ENCODE data around the gene TMEM184A. TPM values are rescaled to one million over a fixed set of nuclear protein-coding genes. Genes with fewer than 3 reads are reported as not detected.

Gene TMEM184A
- total and polyA plus RNA-seq, 2 of the 13 experiments (the other 11 are each of a cell fraction or from before 2014, with no cell fraction given): 9.5 to 20.4 TPM

DNA sequence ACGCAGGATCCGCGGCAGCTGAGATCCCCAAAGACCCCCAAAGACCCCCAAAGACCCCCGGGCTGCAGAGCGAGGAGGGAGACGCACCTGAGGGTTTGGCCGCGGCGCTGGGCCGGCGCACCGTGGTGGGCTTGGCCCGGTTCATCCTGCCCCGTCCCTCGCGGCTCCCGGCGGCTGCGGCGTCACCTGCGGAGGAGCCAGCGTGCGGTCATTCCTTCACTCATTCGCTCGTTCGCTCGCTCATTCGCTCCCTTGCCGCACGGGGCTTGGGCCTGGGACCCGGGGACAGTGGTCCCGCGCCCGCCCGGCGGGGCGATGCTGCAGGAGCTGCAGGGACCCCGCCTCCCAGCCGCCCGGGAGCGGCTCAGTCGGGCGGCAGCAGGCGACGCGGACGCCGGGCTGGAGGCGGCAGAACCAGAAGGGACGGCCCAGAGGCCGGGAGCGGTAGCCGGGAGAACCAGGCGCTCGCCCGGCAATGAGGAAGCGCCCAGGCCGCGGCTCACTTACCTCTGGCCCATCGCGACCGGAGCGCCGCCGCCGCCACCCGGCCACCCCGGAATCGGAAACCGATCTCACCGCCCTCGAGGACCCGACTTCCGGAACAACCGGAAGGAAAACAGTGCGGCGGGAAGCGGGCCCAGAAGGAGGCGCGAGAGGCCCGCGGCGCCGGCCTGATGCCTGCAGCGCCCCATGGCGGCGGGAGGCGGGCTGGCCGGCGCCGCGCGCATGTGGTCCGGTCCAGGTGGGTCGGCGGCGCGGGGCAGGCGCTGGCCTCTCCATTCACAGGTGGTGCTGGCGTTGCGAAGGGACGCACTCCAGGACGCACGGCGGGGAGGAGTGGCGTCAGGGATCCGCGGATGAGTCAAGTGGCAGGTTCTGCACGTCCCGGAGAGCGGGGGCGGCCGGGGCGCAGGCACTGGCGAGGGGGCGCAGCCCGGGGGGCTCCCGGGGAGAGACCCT lies 51.9 kb downstream of the TMEM184A start, which contains the start of gene INTS1 (continued):
- TF ChIP-seq, protein P1, sequence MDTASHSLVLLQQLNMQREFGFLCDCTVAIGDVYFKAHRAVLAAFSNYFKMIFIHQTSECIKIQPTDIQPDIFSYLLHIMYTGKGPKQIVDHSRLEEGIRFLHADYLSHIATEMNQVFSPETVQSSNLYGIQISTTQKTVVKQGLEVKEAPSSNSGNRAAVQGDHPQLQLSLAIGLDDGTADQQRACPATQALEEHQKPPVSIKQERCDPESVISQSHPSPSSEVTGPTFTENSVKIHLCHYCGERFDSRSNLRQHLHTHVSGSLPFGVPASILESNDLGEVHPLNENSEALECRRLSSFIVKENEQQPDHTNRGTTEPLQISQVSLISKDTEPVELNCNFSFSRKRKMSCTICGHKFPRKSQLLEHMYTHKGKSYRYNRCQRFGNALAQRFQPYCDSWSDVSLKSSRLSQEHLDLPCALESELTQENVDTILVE (CRISPR knock-in tag; IDR thresholded peaks at IDR 0.05): peak; percentile 96
- TF ChIP-seq HNRNPH1 (optimal IDR thresholded peaks at IDR 0.05; ENCODE audit: low read depth, low read length): no peak
- TF ChIP-seq ZNF124 (CRISPR knock-in tag; IDR thresholded peaks at IDR 0.05): 0 out of 2 replicates have a peak, but pooled peaks have one; percentile 69
- TF ChIP-seq ZFP41 (CRISPR knock-in tag; IDR thresholded peaks at IDR 0.05; ENCODE audit: borderline replicate concordance): no peak
- TF ChIP-seq NFKB2 (CRISPR knock-in tag; IDR thresholded peaks at IDR 0.05; ENCODE audit: borderline replicate concordance): peak; percentile 41; the same call in 1 of the 2 replicates
- TF ChIP-seq, protein P2, sequence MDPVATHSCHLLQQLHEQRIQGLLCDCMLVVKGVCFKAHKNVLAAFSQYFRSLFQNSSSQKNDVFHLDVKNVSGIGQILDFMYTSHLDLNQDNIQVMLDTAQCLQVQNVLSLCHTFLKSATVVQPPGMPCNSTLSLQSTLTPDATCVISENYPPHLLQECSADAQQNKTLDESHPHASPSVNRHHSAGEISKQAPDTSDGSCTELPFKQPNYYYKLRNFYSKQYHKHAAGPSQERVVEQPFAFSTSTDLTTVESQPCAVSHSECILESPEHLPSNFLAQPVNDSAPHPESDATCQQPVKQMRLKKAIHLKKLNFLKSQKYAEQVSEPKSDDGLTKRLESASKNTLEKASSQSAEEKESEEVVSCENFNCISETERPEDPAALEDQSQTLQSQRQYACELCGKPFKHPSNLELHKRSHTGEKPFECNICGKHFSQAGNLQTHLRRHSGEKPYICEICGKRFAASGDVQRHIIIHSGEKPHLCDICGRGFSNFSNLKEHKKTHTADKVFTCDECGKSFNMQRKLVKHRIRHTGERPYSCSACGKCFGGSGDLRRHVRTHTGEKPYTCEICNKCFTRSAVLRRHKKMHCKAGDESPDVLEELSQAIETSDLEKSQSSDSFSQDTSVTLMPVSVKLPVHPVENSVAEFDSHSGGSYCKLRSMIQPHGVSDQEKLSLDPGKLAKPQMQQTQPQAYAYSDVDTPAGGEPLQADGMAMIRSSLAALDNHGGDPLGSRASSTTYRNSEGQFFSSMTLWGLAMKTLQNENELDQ (CRISPR knock-in tag; IDR thresholded peaks at IDR 0.05; ENCODE audit: borderline replicate concordance): no peak
- TF ChIP-seq ZZZ3 (CRISPR knock-in tag; IDR thresholded peaks at IDR 0.05; ENCODE audit: borderline replicate concordance): no peak; the same call in 1 of the 2 replicates
- peak; percentile 28 for TF ChIP-seq RBM39 (IDR thresholded peaks at IDR 0.05; ENCODE audit: low read depth, low read length, poor library complexity, severe bottlenecking)
- peak; percentile 74 for TF ChIP-seq HDAC1 (CRISPR knock-in tag; IDR thresholded peaks at IDR 0.05)
- TF ChIP-seq, protein P3, sequence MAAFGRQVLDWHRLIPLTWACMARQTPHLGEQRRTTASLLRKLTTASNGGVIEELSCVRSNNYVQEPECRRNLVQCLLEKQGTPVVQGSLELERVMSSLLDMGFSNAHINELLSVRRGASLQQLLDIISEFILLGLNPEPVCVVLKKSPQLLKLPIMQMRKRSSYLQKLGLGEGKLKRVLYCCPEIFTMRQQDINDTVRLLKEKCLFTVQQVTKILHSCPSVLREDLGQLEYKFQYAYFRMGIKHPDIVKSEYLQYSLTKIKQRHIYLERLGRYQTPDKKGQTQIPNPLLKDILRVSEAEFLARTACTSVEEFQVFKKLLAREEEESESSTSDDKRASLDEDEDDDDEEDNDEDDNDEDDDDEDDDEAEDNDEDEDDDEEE (CRISPR knock-in tag; IDR thresholded peaks at IDR 0.05): peak; percentile 29; the same call in 1 of the 2 replicates
- no peak for TF ChIP-seq MBNL3 (CRISPR knock-in tag; conservative IDR thresholded peaks at IDR 0.05)
- TF ChIP-seq, protein P4, sequence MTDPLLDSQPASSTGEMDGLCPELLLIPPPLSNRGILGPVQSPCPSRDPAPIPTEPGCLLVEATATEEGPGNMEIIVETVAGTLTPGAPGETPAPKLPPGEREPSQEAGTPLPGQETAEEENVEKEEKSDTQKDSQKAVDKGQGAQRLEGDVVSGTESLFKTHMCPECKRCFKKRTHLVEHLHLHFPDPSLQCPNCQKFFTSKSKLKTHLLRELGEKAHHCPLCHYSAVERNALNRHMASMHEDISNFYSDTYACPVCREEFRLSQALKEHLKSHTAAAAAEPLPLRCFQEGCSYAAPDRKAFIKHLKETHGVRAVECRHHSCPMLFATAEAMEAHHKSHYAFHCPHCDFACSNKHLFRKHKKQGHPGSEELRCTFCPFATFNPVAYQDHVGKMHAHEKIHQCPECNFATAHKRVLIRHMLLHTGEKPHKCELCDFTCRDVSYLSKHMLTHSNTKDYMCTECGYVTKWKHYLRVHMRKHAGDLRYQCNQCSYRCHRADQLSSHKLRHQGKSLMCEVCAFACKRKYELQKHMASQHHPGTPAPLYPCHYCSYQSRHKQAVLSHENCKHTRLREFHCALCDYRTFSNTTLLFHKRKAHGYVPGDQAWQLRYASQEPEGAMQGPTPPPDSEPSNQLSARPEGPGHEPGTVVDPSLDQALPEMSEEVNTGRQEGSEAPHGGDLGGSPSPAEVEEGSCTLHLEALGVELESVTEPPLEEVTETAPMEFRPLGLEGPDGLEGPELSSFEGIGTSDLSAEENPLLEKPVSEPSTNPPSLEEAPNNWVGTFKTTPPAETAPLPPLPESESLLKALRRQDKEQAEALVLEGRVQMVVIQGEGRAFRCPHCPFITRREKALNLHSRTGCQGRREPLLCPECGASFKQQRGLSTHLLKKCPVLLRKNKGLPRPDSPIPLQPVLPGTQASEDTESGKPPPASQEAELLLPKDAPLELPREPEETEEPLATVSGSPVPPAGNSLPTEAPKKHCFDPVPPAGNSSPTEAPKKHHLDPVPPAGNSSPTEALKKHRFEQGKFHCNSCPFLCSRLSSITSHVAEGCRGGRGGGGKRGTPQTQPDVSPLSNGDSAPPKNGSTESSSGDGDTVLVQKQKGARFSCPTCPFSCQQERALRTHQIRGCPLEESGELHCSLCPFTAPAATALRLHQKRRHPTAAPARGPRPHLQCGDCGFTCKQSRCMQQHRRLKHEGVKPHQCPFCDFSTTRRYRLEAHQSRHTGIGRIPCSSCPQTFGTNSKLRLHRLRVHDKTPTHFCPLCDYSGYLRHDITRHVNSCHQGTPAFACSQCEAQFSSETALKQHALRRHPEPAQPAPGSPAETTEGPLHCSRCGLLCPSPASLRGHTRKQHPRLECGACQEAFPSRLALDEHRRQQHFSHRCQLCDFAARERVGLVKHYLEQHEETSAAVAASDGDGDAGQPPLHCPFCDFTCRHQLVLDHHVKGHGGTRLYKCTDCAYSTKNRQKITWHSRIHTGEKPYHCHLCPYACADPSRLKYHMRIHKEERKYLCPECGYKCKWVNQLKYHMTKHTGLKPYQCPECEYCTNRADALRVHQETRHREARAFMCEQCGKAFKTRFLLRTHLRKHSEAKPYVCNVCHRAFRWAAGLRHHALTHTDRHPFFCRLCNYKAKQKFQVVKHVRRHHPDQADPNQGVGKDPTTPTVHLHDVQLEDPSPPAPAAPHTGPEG (CRISPR knock-in tag; IDR thresholded peaks at IDR 0.05): peak; percentile 25; the same call in 1 of the 2 replicates
- TF ChIP-seq ETV5 (CRISPR knock-in tag; IDR thresholded peaks at IDR 0.05; ENCODE audit: borderline replicate concordance): peak; percentile 83
- TF ChIP-seq, protein P5, sequence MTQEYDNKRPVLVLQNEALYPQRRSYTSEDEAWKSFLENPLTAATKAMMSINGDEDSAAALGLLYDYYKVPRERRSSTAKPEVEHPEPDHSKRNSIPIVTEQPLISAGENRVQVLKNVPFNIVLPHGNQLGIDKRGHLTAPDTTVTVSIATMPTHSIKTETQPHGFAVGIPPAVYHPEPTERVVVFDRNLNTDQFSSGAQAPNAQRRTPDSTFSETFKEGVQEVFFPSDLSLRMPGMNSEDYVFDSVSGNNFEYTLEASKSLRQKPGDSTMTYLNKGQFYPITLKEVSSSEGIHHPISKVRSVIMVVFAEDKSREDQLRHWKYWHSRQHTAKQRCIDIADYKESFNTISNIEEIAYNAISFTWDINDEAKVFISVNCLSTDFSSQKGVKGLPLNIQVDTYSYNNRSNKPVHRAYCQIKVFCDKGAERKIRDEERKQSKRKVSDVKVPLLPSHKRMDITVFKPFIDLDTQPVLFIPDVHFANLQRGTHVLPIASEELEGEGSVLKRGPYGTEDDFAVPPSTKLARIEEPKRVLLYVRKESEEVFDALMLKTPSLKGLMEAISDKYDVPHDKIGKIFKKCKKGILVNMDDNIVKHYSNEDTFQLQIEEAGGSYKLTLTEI (CRISPR knock-in tag; conservative IDR thresholded peaks at IDR 0.05): no peak
- TF ChIP-seq HMG20A (CRISPR knock-in tag; IDR thresholded peaks at IDR 0.05; ENCODE audit: borderline replicate concordance): 0 out of 2 replicates have a peak, but pooled peaks have one; percentile 16

Data from HepG2 (cell line).